Measurements from ENCODE around the gene SMIM3.

SMIM3 gene

DNA sequence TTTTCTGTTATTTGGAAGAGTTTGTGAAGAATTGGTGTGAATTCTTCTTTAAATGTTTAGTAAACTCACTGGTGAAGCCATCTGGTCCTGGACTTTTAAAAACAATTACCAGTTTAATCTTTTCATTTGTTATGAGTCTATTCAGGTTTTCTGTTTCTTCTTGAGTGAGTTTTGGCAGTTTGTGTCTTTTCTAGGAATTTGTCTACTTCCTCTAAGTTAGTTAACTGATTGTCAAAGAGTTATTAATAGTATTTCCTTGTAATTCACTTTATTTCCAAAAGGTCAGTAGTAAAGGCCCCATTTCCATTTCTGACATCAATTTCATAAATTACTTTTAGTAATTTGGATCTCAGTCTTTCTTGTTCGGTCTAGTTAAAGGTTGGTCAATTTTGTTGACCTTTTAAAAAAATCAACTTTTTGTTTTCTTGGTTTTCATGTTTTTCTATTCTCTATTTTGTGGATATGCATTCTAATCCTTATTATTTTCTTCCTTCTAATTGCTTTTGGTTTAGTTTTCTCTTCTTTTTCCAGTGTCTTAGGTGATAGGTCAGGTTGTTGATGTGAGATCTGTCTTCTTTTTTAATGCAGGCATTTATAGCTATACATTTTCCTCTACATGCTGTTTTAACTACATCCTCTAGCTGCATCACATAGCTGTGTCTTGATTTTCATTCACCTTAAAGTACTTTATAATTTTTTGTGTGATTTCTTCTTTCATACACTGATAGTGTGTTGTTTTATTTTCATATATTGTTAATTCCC is 7.3 kb upstream of the SMIM3 start:
- no peak for DNase-seq (ENCODE audit: low spot score)
- TF ChIP-seq, protein P1, sequence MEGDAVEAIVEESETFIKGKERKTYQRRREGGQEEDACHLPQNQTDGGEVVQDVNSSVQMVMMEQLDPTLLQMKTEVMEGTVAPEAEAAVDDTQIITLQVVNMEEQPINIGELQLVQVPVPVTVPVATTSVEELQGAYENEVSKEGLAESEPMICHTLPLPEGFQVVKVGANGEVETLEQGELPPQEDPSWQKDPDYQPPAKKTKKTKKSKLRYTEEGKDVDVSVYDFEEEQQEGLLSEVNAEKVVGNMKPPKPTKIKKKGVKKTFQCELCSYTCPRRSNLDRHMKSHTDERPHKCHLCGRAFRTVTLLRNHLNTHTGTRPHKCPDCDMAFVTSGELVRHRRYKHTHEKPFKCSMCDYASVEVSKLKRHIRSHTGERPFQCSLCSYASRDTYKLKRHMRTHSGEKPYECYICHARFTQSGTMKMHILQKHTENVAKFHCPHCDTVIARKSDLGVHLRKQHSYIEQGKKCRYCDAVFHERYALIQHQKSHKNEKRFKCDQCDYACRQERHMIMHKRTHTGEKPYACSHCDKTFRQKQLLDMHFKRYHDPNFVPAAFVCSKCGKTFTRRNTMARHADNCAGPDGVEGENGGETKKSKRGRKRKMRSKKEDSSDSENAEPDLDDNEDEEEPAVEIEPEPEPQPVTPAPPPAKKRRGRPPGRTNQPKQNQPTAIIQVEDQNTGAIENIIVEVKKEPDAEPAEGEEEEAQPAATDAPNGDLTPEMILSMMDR (IDR thresholded peaks at IDR 0.05; ENCODE audit: extremely low read depth, missing control alignments) = no peak

DNA sequence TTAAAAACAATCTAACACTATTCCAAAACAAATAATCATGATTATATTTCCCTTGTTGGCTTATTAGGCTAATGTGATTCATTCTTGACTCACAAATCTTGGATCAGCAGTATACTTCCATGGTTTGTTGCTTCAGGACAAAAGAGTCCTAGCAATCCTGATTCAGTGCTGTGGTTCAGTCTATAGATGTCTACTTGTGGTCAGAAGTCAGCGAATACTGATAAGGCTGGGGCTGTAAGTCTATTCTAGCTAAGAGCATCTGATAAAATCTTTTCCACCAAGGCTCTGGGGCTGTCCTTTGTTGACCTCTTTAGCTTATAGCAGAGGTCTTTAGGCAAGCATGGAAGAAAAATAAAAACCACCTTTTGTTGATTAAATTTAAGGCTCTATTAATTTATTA is 4.4 kb upstream of the SMIM3 start:
- DNase-seq (ENCODE audit: low spot score) = no peak
- TF ChIP-seq, protein P1 (IDR thresholded peaks at IDR 0.05; ENCODE audit: extremely low read depth, missing control alignments) = no peak

DNA sequence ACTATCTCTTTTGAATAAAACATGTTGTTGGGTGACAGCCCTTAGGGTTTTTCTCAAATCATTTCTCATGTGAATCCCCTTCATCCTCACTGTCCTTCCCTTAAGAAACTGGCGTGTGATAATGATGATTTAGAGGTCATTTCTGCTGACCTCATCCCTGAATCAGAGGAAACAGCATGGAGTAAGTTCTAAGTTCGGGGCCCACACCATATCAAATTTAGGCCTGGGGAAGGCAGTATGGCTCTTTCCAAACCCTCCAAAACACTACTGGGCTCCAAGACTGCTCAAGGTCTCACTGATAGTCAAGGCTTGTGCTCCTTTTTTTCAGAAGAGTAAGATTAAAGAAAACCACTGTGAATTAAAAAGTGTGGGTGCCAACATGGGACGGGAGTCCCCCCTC is 872 bp upstream of the SMIM3 start:
- DNase-seq (ENCODE audit: low spot score) = no peak
- TF ChIP-seq, protein P1 (IDR thresholded peaks at IDR 0.05; ENCODE audit: extremely low read depth, missing control alignments) = no peak

DNA sequence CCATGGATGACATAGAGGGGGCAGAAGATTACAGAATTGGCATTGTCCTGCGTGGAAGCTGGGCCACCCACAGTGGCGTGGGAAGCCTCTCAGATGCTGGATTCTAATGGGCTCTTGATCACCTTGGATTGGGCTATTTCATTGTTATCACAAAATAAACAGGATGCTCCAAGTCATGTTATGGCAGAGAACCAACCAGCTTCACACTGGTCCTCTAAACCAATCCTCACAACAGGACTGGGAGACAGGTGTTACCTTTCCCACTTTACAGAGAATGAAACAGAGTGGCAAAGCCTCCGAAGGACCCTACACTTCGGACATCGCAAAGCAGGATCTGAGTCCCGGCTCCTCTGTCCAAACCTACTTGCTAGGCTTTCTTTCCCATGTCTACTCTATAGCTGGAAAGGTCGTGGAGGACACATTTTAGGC is 455 bp upstream of the SMIM3 start:
- no peak for DNase-seq (ENCODE audit: low spot score)
- TF ChIP-seq, protein P1 (IDR thresholded peaks at IDR 0.05; ENCODE audit: extremely low read depth, missing control alignments) = no peak

DNA sequence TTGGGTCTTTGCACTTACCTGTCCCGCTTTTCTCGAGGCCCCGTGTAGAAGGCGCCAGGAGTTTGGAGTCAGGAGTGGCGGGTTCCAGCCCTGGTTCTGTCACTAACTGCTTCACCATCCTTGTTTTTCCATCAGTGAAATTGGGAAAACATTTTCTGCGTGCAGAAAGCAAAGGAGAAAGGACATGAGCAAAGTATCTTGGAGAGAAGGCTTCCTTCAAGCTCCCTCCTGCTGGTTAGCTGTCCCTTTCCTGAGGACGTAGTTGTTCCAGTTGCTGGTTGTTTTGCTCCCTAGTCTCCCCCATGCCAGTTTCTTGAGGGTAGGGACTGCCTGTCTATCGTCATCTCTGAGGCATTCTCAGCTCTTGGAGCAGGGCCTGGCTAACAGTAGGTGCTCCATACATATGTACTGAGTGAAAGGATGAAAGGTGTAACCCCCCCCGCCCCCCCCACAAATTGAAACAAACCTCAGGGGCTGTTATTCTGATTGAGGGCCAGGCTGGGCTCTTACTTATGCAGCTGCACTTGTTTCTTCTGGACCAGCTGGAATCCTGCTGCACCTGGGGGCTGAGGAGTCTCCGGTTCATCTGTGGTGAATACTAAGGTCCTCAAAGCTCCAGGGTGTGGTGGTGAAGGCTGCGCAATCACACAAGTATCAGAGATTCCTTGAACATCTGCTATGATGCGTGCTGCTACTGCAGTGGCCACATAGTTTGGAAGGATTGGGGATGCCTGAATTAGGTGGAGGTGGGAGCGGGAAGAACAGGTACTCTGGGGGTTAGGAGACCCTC is 1.0 kb downstream of the SMIM3 start:
- TF ChIP-seq, protein P1 (IDR thresholded peaks at IDR 0.05; ENCODE audit: extremely low read depth, missing control alignments) = no peak
- DNase-seq (ENCODE audit: low spot score) = no peak

DNA sequence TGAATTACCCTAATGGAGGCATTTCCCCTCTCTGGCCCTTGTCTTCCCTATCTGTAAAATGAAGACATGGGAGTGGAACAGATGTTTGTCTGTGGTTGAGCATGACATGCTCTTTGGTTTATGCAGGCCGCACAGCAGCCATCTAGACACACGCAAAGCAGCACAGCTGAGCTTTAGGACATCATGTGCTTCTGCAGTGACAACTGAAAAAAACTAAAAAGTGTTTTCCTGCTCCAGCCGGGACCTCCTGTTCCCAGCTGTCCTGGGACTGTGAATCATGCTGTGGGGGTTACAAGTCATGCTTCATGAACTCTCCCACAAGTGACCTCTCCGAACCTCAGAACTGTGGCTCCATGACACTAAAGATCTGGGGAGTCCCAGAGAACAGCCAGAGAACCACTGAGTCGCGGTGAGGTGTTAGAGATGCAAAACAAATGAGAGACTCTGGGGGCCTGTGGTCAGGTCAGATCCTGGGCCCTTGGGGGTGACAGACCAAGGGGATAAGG is 1.7 kb downstream of the SMIM3 start:
- TF ChIP-seq, protein P1 (IDR thresholded peaks at IDR 0.05; ENCODE audit: extremely low read depth, missing control alignments) = no peak
- peak; percentile 73 for DNase-seq (ENCODE audit: low spot score)

DNA sequence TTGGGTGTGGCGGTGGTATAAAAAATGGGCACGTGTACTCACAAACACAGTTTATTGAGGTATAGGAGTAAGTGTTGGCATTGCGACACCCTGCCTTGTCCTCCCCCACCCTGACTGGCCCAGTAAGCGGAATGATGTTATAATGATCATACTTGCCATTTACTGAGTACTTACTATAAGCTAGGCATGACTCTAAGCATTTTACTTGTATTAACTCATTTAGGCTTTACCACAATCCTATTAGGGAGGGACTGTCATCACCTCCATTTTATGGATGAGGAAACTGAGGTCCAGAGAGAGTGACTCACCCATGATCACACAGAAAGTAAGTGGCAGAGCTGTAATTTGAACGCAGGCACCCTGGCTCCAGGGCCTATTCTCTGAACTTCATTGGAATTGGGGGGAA is 2.3 kb downstream of the SMIM3 start:
- DNase-seq (ENCODE audit: low spot score) = no peak
- TF ChIP-seq, protein P1 (IDR thresholded peaks at IDR 0.05; ENCODE audit: extremely low read depth, missing control alignments) = no peak

Measured in GM20000 (cell line).